Islet of Langerhans (tissue), 1 donor: Measurements from ENCODE around the gene CHN1.

Source experiments
- FAIRE-seq: peaks from one replicate; lab custom pipeline; 2011; peaks lifted over from hg19 to GRCh38; lab: Jason Lieb, UNC

The CHN1 gene

DNA sequence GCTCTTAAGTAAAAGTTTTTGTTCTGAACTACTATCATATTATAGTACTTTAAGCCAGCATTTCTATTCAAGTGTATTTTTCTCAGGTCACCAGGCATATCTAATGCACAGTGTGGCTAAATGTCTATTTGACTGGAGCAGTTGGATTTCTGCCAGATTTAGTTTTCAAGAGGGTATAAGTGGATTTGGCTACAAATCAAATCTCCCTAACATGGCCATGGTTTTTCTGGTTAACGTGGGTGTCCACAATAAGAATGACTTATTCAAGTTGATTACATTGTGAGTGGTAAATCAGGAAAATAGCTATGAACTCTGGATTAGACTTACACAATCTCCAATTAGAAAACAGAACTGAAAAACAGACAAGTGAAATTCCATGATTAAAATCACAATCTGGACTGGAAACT is 5.7 kb upstream of the CHN1 start:
- no peak for FAIRE-seq

DNA sequence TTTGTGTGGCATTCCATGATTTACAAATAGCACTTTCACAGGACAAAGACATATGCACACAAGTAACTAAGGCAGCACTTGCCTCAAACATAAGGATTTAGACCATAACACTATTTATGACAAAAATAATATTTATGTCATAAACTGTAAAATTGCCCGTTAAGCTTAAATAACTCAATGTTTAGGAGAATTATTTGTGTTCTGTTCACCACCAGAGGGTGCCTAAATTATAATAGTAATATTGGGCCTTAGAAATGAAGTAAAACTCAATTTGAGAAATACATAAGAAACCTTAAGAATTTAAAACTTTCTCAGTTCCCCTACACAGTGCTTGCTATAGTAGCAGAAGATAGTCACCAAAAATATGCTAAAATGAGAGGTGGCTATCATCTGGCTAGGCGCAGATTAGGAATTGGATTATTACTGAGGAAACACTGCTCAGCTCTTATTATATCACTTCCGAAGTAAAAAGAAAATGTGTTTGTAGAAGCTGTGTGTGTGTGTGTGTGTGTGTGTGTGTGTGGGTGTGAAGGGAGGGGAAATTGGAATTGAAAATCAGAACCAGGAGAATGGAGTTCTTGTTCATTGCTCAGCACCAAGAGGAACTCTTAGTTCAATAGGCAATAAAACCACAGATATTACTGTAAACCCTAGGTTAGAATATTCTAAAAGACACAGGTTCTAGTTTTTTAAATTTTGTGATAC is 4.9 kb upstream of the CHN1 start:
- FAIRE-seq = no peak

DNA sequence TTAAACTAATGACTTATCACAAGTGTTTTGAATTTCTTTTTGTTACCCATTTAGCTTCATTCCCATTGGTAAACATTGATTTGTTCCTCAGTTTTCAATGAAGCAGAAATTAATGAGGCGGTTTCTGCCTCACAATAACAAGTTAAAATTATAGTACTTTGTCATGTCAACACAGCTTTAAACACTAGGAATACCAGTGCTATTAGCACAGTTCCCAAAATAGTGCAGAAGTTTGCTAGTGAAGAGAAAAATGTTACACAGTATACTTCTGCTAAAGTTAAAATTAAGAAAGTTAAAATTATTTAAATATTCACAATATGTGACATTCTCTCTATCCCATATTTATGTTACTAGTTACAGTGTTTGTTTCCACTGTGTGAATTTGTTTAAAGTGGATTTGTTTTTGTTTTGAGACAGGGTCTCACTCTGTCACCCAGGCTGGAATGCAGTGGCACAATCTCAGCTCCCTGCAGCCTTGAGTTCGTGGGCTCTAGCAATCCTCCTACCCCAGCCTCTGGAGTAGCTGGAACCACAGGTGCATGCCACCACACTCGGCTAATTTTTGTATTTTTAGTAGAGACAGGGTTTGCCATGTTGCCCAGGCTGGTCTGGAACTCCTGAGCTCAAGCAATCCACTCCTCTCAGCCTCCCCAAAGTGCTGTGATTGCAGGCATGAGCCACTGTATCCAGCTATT is 3.8 kb upstream of the CHN1 start:
- no peak for FAIRE-seq

DNA sequence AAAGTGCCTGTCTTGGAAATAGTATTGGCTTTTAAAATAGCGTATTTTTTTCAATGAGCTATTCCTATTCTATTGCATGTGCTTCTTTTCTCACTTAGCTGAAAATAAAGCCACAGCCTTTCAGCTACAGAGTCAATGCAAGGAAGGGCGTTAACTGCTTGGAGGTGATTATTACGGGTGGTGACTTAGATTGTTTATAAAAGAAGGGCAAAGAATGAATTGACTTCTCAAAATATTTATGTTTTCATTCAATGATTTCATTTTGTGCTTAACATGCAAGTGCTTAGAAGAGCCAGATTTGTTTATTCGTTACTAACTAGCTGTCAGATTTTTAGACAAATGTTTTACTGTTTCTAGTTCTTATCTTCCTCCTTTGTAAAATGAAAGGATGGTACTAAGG is 2.8 kb upstream of the CHN1 start:
- no peak for FAIRE-seq

DNA sequence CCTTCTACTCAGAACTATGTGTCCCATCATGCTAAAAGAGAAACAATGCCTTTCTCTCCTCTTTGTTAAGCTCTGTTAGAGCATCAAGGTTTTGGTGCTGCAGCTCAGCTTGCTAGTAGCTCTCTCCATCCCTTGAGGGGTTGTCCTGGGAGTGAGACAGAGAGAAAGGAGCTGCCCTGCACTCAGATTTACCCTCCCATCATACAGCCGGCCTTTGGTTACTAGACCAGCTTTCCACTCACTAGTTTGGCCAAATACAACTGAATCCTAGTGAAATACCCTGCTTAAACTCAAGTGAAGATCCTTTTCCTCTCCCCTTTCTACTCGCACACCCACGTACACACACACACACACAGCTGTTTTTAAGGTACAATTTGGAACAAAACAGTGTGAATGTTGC is 2.3 kb upstream of the CHN1 start:
- FAIRE-seq = no peak

DNA sequence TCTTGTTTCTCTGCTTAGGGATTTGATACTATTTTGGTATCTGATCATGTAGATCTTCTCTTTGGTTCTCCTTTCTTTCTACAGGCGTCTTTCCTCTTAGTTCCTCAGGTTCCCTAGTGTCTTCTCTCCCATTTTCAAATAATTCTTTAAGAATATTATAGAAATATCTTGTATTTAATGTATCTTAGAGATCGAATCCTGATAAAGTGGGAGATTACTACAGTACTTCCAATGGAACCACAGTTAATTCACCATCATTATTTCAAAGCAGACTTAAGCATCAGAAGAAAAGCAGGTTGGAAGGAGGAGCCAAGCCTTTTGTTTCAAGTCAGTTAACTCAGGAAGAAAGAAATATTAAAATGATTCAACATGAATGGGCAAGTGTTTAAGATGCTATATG is 1.1 kb upstream of the CHN1 start:
- no peak for FAIRE-seq

DNA sequence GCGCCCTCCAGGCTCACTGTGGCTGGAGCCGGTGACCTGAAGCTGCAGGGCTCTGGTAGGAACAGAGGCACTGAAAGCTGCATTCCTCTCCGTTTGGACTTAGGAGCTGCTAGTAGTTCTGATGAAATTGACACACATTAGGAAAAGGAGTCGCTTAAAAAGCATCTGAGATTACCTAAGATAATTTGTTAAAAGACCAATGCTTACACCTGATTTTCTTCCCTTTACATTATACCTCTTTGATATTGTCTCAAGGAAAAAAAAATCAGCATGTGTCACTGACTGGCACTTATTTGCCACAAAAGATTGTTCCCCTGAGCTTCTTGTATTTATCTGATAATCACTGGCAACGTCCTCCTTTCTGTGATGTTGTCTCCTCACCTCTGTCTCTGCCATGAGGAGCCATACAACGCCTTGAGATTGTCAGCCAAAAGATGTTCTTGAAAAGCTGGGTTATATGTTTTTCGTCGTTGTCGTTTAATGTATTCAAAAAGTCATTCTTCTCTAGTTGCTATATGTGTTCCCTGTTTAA is 618 bp upstream of the CHN1 start:
- FAIRE-seq = no peak

DNA sequence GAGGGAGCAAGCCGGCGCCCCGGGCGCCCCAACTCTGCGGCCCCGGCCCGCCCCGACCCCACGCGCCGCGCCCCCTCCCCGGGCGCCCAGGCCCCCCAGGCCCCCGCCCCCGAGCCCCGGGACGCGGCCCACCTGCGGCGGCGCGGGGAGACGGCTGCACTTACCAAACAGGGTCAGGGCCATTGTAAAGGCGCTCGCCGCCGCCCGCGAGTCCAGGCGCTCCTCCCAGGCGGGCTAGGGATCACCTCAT is 526 bp downstream of the CHN1 start:
- no peak for FAIRE-seq

DNA sequence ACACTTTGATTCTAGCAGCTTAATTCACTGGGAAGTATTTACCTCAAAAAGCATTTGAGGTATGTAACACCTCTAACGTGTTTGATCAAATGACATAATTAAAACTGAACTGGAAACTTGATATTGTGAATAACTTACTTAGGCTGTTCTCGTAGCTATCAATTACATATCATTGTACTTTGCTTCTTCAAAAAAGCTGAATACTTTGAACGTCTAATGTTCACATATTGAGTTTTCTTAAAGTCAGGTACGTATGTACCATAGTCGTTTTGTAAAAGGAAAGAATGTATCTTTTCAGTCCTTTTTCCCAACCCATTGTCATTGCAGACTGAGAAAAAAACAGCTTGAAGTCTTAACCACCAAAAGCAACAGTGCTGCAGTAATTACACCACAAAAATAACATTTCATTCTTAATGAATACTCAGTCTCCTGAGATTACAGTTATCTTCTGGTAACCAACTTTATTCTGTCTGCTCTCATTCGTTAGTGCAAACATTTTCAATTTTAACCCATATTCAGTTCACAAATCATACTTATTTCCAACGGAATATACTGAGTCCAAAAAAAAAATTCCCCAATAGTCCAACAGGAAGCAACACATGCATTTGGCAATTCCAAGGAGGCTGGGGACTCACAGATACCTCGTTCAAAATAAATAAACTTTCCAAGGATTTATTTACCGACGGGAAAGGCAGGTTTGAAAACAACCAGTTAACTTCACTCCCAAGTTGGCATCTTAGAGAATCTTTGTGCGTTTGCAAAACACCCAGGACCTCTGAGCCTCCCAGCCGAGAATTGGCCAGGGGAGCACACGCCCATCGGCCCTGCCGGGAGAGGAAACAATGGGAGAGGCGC is 1.1 kb downstream of the CHN1 start:
- FAIRE-seq = peak; percentile 82

DNA sequence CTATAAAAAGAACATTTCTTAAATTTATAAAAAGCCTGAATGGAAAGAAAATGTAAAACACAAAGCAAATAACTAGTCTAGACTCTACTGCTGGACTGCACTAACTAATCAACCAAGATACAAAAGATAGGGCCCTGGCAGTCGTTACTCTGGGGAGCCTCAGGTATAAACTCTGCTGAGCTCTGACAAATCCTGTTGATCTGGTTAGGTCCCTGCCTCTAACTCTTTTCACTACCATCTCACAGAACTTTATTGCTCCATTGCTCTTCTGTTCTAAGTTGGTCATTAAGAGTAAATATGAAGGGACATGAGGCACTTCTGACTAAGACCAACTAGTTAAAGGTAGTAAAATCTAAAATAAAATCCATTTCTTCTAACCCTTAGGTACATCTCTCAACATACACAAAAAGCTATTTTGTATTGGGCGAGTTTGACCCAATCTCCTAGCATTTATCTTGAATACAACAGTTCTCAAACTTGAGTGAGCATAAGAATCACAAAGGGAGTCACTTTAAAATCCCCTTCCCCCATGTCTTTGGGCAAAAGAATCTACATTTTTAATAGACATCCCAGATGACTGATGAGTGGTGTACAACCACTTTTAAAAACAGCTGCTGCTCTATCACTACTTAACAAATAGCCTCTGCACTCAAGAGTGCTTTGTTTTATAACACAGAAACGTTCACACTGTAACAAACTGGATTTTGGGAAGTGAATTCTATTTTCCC is 2.5 kb downstream of the CHN1 start:
- FAIRE-seq = no peak

DNA sequence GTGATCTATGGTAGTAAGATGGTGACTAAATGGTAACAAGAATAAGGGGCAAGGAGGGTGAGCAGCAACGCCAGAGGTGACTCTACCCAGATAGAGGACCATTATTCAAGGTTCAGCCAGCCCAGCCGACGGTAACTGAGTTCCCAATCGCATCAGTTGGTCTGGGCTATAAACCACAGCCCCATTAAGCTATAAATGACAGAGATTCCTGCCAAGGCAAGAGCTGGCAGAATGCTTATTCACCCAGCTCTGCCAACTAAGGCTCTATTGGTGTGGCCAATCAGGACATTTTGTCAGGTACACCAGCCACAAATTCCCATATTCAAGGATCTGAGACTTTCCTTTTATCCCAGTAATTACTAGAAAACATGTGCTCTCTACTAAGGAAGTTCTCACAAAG is 3.6 kb downstream of the CHN1 start:
- no peak for FAIRE-seq

DNA sequence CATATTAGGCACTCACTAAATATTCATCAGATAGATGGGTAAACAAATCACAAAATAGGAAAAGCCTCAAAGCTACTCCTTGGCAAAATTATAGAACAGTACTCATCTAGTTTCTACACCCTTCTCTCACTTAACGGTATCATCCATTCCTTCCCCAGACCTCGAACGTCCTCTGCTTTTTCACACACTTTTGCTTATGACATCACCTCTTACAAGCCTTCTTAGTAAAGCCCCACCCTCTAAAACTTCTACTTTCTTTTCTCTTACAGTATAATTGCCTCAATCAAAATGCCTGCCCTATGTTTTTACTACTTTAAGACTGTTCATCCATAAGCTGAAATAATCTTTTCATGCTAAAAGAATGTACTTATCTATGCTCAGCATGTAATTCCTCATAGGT is 8.1 kb downstream of the CHN1 start:
- FAIRE-seq = no peak

DNA sequence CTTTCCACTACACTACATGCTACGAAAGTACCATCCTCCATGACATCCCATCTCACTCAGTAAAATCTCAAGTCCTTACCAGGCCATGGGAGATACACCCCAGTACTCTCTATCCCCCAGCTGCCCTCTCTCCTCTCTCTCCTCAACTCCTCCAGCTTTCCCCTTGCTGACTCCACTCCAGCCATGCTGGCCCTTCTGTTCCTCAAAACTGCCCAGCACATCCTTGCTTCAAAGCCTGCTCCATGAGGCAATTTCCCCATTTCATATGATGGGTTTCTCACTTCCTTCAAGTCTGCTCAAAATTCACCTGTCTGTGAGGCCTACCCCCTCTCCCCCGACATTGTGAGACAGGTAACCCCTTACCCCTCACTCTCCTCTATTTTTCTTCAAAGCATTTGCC is 8.6 kb downstream of the CHN1 start:
- FAIRE-seq = no peak

DNA sequence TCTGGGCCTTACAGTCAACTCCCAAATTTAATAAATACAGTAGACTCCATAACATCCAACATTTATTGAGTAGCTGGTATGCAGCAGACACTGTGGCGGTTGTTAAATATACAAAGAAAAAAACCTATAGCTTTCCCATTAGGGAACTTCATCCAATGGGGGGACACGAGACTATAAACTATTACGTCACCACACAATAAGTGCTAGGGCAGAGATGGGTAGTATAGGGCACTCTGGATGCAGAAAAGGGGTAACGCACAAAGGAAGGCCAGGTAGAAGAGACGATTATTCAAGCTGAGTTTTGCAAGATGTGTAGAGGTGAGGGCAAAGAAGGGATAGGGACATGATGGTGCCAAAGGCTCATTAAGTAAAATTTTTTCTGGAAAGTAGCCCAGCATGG is 10.8 kb downstream of the CHN1 start:
- no peak for FAIRE-seq

DNA sequence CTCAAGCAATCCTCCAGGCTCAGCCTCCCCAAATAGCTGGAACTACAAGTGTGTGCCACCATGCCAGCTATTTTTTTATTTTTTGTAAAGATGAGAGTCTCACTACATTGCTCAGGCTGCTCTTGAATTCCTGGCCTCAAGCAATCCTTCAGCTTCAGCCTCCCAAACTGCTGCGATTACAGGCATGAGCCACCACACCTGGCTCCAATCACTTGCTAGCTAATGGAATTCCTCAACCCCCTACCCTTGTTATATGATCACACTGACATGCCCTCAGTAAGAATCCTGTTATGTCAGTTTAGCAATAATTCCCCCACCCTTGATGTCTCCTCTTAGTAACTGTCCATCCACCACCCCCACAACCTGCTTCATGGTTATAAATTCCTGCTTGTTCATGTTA is 12.3 kb downstream of the CHN1 start:
- no peak for FAIRE-seq

DNA sequence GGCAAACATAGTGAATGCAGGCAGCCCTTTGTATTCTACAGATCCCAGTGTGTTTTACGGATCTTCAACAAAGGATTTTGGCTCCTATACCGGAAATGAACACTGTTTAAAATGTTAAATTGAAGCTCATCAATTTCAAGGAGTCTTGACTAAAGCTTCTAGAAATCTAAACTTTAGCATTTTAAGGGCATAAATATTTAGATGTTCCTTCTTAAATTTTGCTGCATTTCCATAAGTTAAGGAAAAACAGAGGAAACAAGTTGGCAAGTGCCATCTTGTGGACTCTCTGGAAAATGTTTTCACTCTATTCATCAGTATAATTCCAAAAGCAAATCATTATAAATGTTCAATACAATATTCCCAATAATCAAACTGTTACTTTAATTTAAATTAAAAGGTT is 19.6 kb downstream of the CHN1 start:
- peak; percentile 99 for FAIRE-seq

DNA sequence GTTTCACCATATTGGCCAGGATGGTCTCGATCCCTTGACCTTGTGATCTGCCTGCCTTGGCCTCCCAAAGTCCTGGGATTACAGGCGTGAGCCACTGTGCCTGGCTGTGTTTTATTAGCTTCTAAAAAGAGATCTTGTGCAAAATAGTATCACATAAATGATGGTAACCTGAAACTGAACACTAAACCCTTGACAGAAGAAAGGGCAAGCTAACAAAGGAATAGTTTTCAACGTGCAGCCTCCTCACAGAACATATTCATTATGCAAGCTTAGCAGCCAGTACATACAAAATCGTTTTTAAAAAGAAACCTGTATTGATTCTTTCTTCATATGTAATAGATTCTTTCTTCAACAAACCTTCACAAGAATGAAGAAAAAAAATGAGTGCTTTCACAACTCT is 20.6 kb downstream of the CHN1 start:
- FAIRE-seq = no peak

DNA sequence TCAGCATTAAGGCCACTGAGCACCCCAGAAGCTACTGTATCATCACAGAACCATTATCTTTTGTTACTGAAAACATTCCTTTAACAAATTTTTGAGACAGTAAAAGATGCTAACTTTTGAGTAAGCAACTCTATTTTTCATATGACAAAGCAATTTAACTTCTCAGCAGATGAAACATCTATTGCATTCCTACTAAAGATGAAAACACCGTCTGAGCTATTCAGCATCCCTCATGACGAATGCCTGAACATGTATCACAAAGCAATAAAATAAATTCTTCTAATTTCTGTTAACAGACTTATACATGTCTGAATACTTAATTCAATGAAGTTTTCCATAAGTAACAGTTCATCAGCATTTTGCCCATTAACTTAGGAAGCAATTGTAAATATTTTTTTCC is 23.9 kb downstream of the CHN1 start:
- FAIRE-seq = no peak

DNA sequence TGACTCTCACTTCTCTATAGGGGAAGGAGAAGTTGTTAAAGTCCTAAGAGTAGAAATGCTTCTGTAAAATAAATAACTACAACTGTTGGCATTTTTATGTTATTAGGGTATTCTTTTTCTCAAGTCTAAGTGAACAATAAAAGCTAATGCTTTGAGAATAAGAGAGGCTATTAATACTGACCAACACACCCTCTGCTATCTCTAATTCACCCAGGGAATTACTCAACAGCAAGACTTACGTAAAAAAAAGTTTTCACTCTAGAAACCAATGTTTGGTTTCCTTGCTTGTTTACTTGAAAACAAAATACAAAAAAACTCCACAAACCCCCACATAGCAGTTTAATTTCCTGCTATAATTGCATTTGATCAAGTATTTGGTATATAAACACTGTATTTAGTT is 25.2 kb downstream of the CHN1 start:
- FAIRE-seq = no peak

DNA sequence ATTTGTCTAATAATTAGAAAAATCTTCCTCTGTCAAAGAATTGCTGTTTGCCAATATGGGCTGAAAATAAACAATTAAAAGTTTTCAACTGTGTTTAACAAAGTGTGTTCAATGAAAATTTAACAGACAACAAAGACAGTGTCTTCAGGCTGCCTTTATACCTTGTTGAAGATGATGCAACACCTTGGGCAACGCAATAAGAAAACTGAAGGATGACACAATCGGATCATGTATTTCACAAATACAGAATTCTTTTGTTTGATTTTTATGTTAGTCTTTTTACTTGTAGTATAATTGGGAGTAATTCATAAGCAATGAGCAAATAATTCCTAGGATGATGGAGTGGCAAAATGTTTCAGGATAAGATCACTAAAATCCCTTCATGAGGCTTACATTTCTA is 27.8 kb downstream of the CHN1 start:
- FAIRE-seq = no peak

DNA sequence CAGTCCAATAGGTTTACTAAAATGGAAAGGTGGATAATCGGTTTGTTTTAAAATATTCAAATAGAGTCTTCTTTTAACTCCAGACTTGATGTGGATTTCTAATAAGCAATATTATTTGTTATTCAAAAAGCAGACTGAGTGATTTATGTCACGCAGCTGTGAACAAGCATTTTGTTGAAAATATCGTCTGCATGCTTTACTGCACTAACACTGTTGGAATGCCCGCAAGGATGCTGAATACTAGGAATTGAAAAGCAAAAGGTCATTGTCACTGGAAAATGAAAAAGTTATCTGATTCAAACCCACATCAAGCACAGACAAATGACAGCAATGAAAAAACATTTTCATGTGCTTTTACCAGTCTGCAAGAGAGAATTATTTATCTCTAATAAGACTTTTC is 31.1 kb downstream of the CHN1 start:
- no peak for FAIRE-seq

DNA sequence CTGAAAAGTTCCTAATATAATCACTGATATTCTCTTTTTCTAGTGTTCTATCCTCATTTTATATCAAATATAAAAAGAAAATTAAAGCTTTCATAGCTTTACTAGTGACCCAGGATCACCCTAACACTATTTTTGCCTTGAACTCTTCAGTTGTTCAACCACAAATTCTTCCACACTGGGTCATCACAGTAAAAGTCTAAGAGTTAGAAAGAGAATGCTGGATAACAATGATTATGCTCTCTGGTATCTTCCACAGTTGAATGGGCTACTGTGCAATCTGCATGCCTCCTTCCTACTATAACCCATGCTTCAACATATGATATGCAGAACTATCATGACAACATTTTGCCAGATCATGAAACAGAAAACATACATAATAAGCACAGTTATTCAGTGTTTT is 32.3 kb downstream of the CHN1 start:
- no peak for FAIRE-seq
